Bone marrow (tissue), 2 donors: ENCODE results near the gene RAD51B.

Experiments
- DNase-seq, 2 donors: peaks; one replicate each; lab custom pipeline; 2025; lab: John Stamatoyannopoulos, UW

Gene RAD51B

DNA sequence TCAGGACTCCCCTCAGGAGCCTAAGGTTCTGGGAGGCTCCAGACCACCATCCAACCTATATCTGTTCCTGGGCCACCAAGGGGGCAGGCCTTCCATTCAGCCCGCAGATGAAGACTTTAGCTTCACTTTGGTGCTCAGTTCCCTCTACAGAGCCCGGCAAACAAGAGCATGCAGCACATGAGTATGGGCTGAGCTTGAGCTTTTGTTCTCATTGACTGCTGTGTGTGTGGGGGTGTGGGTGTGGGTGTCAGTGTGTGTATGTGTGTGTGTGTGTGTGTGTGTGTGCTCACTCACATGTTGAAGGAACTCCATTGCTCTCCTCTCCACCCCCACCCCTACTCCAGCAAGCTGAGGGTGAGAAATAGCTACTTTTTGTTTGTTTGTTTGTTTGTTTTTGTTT lies 754.1 kb downstream of the RAD51B start:
- DNase-seq: no peak

DNA sequence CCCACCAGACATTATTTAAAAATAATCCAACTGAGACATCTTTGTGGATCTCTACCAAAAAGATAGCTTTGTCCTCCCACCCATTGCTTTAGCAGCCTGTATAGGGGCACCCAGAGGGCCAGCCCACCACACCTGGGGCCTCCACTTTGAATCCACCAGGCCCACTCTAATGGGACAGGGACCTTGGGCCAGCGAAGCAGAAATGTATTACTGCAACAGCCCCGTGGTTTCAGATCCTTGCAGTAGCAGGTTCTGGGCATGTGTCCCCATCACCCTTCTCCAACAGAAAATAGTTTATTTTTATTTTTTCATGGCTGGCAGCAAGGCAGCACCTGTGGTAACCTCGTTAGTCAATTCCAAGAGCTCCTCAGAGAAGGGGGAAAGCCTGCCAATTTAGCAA lies 754.9 kb downstream of the RAD51B start:
- no peak for DNase-seq

DNA sequence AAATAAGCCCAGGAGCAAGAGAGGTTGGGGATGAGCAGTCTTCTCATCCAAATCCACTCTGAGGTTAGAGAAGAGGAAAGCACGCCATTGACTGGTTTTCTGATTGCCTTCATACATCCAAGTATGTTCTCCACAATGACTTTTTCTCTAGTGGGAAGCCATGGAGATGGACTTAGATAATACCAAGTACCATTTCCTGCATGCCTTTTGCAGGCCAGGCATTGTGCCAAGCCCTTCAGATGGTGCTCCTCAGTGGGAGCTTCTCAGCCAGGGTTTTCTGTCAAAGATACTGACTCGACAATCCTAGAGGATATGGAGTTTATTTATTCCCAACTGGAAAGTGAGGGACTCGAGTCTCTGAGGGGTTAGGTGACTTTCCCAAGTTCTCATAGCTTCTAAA lies 755.3 kb downstream of the RAD51B start:
- DNase-seq: no peak

GRCh38 chr14:68575426-68575825 lies 755.8 kb downstream of the RAD51B start:
- no peak for DNase-seq

DNA sequence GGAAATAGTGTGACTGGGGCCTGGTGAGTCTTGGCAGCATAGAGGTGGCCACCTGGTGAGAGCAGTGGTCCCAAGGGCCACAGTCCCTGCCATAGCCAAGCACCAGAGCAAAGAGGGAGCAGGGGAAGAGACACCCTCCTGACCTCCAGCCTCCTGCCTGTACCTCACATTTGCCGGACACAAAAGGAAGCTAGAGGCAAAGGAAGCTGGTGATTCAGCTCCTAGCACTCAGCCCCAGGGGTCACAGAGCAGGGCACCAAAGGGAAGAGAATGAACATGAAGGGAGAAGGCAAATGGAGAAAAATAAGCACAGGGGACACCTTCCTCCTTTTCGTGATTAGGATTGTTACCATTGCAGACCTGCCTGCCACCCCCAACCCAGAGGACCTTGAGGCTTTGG lies 756.5 kb downstream of the RAD51B start:
- DNase-seq: no peak

DNA sequence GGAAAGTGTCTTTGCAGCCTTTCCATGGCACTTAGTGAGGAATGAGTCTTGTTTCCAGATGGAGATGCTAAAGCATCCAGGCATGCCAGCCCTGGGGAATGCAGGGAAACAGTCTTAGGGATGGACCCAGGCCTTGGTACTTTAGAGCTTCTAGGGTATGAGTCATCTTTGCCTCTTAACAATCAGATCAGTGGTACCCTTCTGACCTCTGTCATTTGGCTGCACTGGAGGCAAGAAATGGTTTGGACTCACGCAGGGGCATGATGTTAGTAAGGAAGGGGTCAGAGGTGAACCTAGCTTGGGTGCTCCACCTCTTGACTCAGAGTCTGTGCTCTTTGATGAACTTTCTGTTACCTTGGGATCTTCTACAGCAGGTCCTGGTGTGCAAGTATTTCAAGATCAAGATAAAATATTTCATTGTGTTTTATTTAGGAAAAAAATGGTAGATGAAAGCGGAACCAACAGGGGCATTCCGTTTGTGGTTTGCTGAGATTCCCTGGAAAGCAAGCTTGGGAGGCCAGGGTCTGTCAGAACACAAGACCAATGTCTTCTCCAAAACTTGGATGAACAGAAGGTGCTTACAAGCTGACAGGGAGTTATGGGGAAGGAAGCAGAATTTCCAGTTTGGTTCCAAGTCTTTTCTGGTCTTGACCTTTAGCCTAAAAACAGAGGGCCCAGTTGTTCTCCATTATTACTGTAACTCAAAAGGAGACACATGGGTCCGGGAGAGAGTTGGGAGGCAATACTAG lies 757.1 kb downstream of the RAD51B start:
- no peak for DNase-seq

GRCh38 chr14:68577802-68578541 lies 758.4 kb downstream of the RAD51B start:
- DNase-seq: peak in 1 of 2 donors; percentile 22

DNA sequence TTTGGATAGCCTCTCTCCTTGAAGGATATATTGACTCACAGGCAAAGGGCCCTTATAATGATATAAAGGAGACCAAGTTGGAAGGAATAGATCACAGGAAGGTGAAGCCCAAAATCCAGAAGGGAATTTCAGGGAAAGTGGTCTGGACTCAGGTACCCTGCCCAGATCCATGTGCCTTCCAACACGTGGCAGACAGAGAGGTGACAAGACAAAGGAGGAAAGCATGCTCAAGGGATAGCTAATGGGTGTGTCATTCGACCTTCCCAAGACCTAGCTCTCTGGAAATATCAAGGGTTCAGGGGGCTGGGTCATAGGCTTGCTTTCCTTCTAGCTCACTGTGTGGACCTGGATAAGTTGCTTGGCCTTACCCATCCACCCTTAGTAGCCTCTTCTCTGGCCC lies 759.0 kb downstream of the RAD51B start:
- DNase-seq: no peak

DNA sequence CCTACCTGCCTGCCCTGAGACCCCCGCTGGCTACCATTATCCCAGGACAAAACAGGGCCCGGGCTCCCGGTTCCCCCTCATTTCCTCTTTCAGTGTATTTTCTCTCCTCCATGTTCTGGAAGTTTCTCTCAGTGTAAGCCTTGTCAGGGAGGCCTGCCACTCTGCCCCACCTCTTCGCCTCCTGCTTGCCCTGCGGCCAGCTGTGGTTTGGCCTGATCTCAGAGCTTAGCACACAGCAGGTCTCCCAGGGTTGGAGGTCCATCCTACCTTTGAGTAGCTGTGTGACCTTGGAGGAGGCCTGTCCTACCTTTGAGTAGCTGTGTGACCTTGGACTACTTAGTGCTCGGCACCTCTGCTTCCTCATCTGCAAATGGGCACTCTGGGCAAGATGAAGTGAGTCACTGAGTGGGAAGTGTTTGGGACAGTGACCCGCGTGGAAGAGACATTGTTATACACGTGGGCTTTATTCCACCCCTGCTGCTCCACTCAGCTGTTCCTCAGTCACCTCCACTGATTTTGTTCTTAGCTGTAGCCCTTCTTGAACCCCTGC lies 760.6 kb downstream of the RAD51B start:
- no peak for DNase-seq

DNA sequence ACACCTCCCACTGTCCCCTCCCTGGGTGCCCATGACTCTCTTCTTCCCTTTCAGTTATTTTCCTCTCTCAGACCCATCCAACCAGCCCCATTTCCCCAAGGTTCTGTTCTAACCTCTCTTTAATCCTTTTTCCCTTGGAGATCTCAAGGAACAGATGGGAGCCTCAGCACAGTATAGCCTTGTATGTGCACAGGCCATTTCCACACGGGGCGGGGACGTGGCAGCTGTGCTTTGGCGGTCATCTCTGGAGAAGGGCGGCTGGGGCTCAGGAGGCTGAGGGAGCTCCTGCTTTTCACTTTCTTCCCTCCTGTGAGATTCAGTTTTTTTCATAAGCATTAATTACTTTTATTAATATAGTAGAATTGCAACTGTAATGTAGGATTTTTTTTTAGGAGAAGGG lies 761.1 kb downstream of the RAD51B start:
- no peak for DNase-seq

- no peak for DNase-seq
Observed at GRCh38 chr14:68583548-68584280, 764.1 kb downstream of the RAD51B start.

- DNase-seq: no peak
Observed at GRCh38 chr14:68584786-68585185, 765.2 kb downstream of the RAD51B start.

DNA sequence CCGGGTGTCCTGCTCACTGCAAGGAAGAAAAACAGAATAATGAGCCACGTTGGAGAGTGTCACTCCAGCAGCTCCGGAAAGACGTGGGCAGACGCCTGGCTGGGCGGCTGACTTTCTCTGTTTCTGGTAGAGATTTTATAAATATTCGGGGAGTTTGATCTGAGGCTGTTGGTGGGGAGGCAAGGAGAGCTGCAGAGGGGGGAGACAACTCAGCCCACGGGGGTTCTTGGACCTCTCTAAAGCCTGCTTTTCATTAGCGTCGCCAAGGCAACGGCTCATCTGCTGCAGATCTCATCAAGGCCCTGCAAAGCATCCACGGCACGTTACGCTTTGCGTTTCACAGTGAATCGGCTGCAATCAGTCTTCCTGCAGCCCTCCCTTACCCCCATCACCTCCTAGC lies 766.1 kb downstream of the RAD51B start:
- no peak for DNase-seq

- DNase-seq: no peak
Observed at GRCh38 chr14:68586896-68587751, 767.5 kb downstream of the RAD51B start.

- DNase-seq: no peak
Observed at GRCh38 chr14:68587931-68588330, 768.4 kb downstream of the RAD51B start.

GRCh38 chr14:68589447-68590200 lies 770.0 kb downstream of the RAD51B start:
- no peak for DNase-seq

GRCh38 chr14:68590201-68590522 lies 770.6 kb downstream of the RAD51B start:
- no peak for DNase-seq

DNA sequence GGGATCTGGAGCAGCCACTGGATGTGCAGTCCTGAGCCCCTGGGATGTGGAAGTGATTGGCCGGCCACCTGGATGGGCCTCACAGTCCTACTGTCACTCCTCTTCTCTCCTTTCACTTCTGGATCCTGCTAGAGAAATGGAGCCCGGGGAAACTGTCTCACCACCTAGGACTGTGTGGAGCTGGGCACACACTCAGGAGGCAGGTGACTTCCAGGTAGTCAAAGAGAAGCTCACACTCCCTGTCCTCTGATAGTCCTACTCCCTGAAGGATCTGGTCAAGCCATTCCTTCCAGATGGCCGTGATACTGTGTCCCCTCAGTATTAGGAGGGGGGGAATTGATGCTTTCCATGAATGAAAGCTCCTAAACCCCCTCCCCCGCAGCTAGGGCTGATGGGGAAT lies 772.2 kb downstream of the RAD51B start:
- DNase-seq: no peak

DNA sequence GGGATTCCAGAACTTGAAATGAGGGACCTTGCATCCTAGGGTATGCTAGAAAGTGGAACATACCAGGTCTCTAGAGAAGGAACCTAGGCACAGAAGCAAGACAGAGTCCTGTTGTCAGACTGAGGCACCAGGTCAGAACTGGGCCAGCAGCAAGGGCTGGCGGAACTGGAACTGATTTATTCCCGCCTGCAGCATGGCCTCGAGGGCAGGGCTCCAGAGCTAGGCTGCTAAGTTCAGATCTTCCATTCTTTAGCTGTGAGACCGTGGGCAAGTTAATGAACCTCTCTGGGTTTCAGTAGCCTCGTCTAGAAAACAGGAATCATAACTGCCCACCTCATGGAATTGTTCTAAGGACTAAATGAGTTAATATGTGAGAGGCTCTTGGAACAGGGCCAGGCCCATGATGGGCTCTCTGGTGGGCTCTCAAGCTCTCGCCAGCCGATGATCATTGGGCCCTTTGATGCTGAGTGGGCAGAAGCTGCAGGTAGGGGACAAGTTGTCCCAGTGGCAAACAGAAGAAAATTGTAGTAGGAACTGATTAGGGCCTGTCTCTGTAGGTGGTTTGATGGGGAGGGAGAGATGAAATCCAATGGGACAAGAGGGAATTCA lies 773.5 kb downstream of the RAD51B start:
- no peak for DNase-seq

GRCh38 chr14:68593806-68594536 lies 774.4 kb downstream of the RAD51B start:
- DNase-seq: peak in 1 of 2 donors; percentile 80
